Mesenchymal stem cell (in vitro differentiated cells and primary cell): ENCODE data around the gene SDCCAG8.

Experiments used
- DNase-seq: peaks from one replicate; pipeline ENCODE4 v3.0.0-alpha.2; 2013
- H2AFZ ChIP-seq: one replicate; pipeline ENCODE4 v1.6.1; 2013; ENCODE audit warnings: low read depth, mild to moderate bottlenecking, control low read depth, inconsistent platforms, low read length, moderate library complexity
- H2AK5ac ChIP-seq: 2 replicates; pipeline ENCODE4 v1.6.1; 2013; ENCODE audit warnings: low read length, moderate library complexity, mild to moderate bottlenecking, inconsistent platforms; ENCODE audit not compliant: severe bottlenecking
- H2BK120ac ChIP-seq: one replicate; pipeline ENCODE4 v1.6.1; 2013; ENCODE audit warnings: low read depth, mild to moderate bottlenecking, inconsistent platforms, low read length, moderate library complexity
- H2BK12ac ChIP-seq, 2 experiments: one replicate each; pipeline ENCODE4 v1.6.1; 2013; ENCODE audit warnings: inconsistent platforms in 2 of 2, low read length in 2 of 2, mild to moderate bottlenecking in 2 of 2, moderate library complexity in 2 of 2, control low read depth in 1 of 2
- H2BK15ac ChIP-seq: one replicate; pipeline ENCODE4 v1.6.1; 2013; ENCODE audit warnings: mild to moderate bottlenecking, low read depth, inconsistent platforms; ENCODE audit not compliant: poor library complexity, severe bottlenecking
- H2BK5ac ChIP-seq: 2 replicates; pipeline ENCODE4 v1.6.1; 2013; ENCODE audit warnings: low read depth, mild to moderate bottlenecking, low read length, control low read depth, inconsistent platforms; ENCODE audit not compliant: poor library complexity, severe bottlenecking
- H3K14ac ChIP-seq, 2 experiments: one replicate each; pipeline ENCODE4 v1.6.1; 2013; ENCODE audit warnings: inconsistent platforms in 2 of 2, low read length in 2 of 2, control low read depth in 1 of 2, mild to moderate bottlenecking in 1 of 2, moderate library complexity in 1 of 2
- H3K18ac ChIP-seq, 2 experiments: one replicate each; pipeline ENCODE4 v1.6.1; 2013; ENCODE audit warnings: inconsistent platforms in 2 of 2, low read length in 2 of 2, control low read depth in 1 of 2, low read depth in 1 of 2, mild to moderate bottlenecking in 1 of 2
- H3K23ac ChIP-seq, 2 experiments: one replicate each; pipeline ENCODE4 v1.6.1; 2013; ENCODE audit warnings: inconsistent platforms in 2 of 2, low read length in 2 of 2, mild to moderate bottlenecking in 2 of 2, moderate library complexity in 2 of 2, control low read depth in 1 of 2
- H3K27ac ChIP-seq: 2 replicates; pipeline ENCODE4 v1.5.1; 2013; ENCODE audit warnings: mild to moderate bottlenecking, moderate library complexity, low read length, control low read depth, inconsistent platforms; ENCODE audit not compliant: poor library complexity, severe bottlenecking
- H3K27me3 ChIP-seq, 2 experiments: 2 replicates each; pipeline versions ENCODE4 v1.6.1 to v1.7.0; 2013; ENCODE audit warnings: low read length in 2 of 2, mild to moderate bottlenecking in 2 of 2, moderate library complexity in 2 of 2, control low read depth in 1 of 2, inconsistent platforms in 1 of 2; ENCODE audit not compliant: control insufficient read depth in 1 of 2, insufficient read depth in 1 of 2
- H3K36me3 ChIP-seq, 2 experiments: 2 replicates each; pipeline versions ENCODE4 v1.6.1 to v1.7.0; 2013; ENCODE audit warnings: low read length in 2 of 2, control low read depth in 1 of 2, inconsistent platforms in 1 of 2, low read depth in 1 of 2, mild to moderate bottlenecking in 1 of 2; ENCODE audit not compliant: insufficient read depth in 2 of 2, control insufficient read depth in 1 of 2
- H3K4ac ChIP-seq, 2 experiments: one replicate each; pipeline ENCODE4 v1.6.1; 2013; ENCODE audit warnings: inconsistent platforms in 2 of 2, low read length in 2 of 2, mild to moderate bottlenecking in 2 of 2, moderate library complexity in 2 of 2, control low read depth in 1 of 2, low read depth in 1 of 2
- H3K4me1 ChIP-seq: 2 replicates; pipeline ENCODE4 v1.6.1; 2013; ENCODE audit warnings: low read depth, low read length, control low read depth; ENCODE audit not compliant: control insufficient read depth, insufficient read depth
- H3K4me2 ChIP-seq: 2 replicates; pipeline ENCODE4 v1.6.1; 2013; ENCODE audit warnings: low read length, mild to moderate bottlenecking, inconsistent platforms; ENCODE audit not compliant: poor library complexity, severe bottlenecking
- H3K4me3 ChIP-seq, 2 experiments: 2 replicates each; pipeline versions ENCODE4 v1.5.1 to v1.7.0; 2013; ENCODE audit warnings: low read length in 2 of 2, mild to moderate bottlenecking in 2 of 2, control low read depth in 1 of 2, low read depth in 1 of 2; ENCODE audit not compliant: insufficient read depth in 1 of 2
- H3K79me1 ChIP-seq: replicated peaks from 2 replicates; pipeline ENCODE4 v1.6.1; 2013; ENCODE audit warnings: mild to moderate bottlenecking, control low read depth, low read length, inconsistent platforms; ENCODE audit not compliant: poor library complexity, severe bottlenecking
- H3K9ac ChIP-seq: 2 replicates; pipeline ENCODE4 v1.7.0; 2013; ENCODE audit warnings: mild to moderate bottlenecking, low read length, moderate library complexity
- H3K9me3 ChIP-seq: 2 replicates; pipeline ENCODE4 v1.7.0; 2013; ENCODE audit warnings: mild to moderate bottlenecking, low read length; ENCODE audit not compliant: control insufficient read depth
- H4K8ac ChIP-seq: one replicate; pipeline ENCODE4 v1.6.1; 2013; ENCODE audit warnings: inconsistent platforms, mild to moderate bottlenecking, low read length, moderate library complexity
- H4K91ac ChIP-seq: one replicate; pipeline ENCODE4 v1.6.1; 2013; ENCODE audit warnings: mild to moderate bottlenecking, low read length, inconsistent platforms
- WGBS: methylation state at CpG from one replicate; pipeline ENCODE4 v1.1.7; 2013; ENCODE audit warnings: mixed read lengths; 5-methylcytosine and 5-hydroxymethylcytosine counted together

Gene SDCCAG8

GRCh38 chr1:243420016-243420945 lies 164.4 kb downstream of the SDCCAG8 start:
- H3K4me3 ChIP-seq = no peak overlapping the region
- no peak overlapping the region for H2BK12ac ChIP-seq
- H2AFZ ChIP-seq = no peak overlapping the region
- DNase-seq = no peak
- H3K27me3 ChIP-seq = no peaks in the 10 kb centered on the region
- H3K18ac ChIP-seq = no peak overlapping the region
- H3K23ac ChIP-seq = no peak overlapping the region
- H3K9ac ChIP-seq = peak overlapping the region; percentile 60
- peaks cover 4 to 66% of the 10 kb centered on the region in 2 experiments for H3K36me3 ChIP-seq
- H2BK120ac ChIP-seq = no peak overlapping the region
- peaks cover 6% of the 10 kb centered on the region for H3K79me1 ChIP-seq
- no peak overlapping the region for H2BK5ac ChIP-seq
- 100% methylated on average over 3 of the region's 7 CpGs for WGBS
- H4K8ac ChIP-seq = no peak overlapping the region
- no peak overlapping the region for H3K4ac ChIP-seq
- H3K14ac ChIP-seq = no peak overlapping the region
- no peak overlapping the region for H2BK15ac ChIP-seq
- no peak overlapping the region for H3K4me2 ChIP-seq
- H4K91ac ChIP-seq = no peak overlapping the region
- peaks cover 4% of the 10 kb centered on the region for H3K4me1 ChIP-seq
- H3K9me3 ChIP-seq = no peaks in the 10 kb centered on the region
- H3K27ac ChIP-seq = no peak overlapping the region
- H2AK5ac ChIP-seq = no peak overlapping the region

GRCh38 chr1:243420946-243421685 lies 165.3 kb downstream of the SDCCAG8 start:
- Histone ChIP-seq H3K36me3 (peaks cover 0 to 66% of the 10 kb centered on the region in 2 experiments), H3K9me3 (no peaks in the 10 kb centered on the region), H3K14ac (peak overlapping the region in 1 of 2 experiments; percentile 55), H3K27me3 (no peaks in the 10 kb centered on the region), H2AFZ (no peak overlapping the region), H3K4me2 (no peak overlapping the region), H3K18ac (peak overlapping the region in 1 of 2 experiments; percentile 73), H3K79me1 (peaks cover 2% of the 10 kb centered on the region), H2BK15ac (no peak overlapping the region), H4K8ac (peak overlapping the region; percentile 35), H2BK120ac (no peak overlapping the region), H3K4ac (no peak overlapping the region), H4K91ac (no peak overlapping the region), H2BK12ac (no peak overlapping the region), H3K4me3 (peak overlapping the region in 1 of 2 experiments; percentile 29), H2BK5ac (no peak overlapping the region), H3K9ac (peak overlapping the region; percentile 60), H2AK5ac (no peak overlapping the region), H3K27ac (peak overlapping the region; percentile 53), H3K4me1 (peaks cover 4% of the 10 kb centered on the region), H3K23ac (no peak overlapping the region)
- WGBS = 97% methylated on average over 14 of the region's 15 CpGs
- no peak for DNase-seq

- Histone ChIP-seq H3K4me2 (no peak overlapping the region), H3K4me3 (peak overlapping the region in 1 of 2 experiments; percentile 29), H3K36me3 (peaks cover 0 to 66% of the 10 kb centered on the region in 2 experiments), H3K27me3 (no peaks in the 10 kb centered on the region), H2BK120ac (no peak overlapping the region), H2BK15ac (no peak overlapping the region), H2BK5ac (no peak overlapping the region), H2AFZ (no peak overlapping the region), H3K18ac (no peak overlapping the region), H3K9me3 (no peaks in the 10 kb centered on the region), H3K14ac (no peak overlapping the region), H3K27ac (peak overlapping the region; percentile 53), H2AK5ac (no peak overlapping the region), H3K9ac (peak overlapping the region; percentile 60), H3K4ac (no peak overlapping the region), H2BK12ac (no peak overlapping the region), H3K23ac (no peak overlapping the region), H4K91ac (no peak overlapping the region), H3K4me1 (peaks cover 4% of the 10 kb centered on the region), H3K79me1 (peaks cover 2% of the 10 kb centered on the region), H4K8ac (no peak overlapping the region)
- peak; percentile 46 for DNase-seq
- WGBS = 61% methylated on average over 6 of the region's 6 CpGs
Measured at GRCh38 chr1:243421784-243422183, 165.9 kb downstream of the SDCCAG8 start.

- no peak overlapping the region for H3K4me3 ChIP-seq
- H3K18ac ChIP-seq = no peak overlapping the region
- H3K4me1 ChIP-seq = peaks cover 4% of the 10 kb centered on the region
- no peak overlapping the region for H2AFZ ChIP-seq
- H2BK15ac ChIP-seq = no peak overlapping the region
- H3K79me1 ChIP-seq = peaks cover 2% of the 10 kb centered on the region
- no peak overlapping the region for H4K91ac ChIP-seq
- H3K23ac ChIP-seq = no peak overlapping the region
- H3K27me3 ChIP-seq = no peaks in the 10 kb centered on the region
- H3K36me3 ChIP-seq = peaks cover 2 to 66% of the 10 kb centered on the region in 2 experiments
- H3K14ac ChIP-seq = no peak overlapping the region
- no peak overlapping the region for H3K4me2 ChIP-seq
- H2BK120ac ChIP-seq = no peak overlapping the region
- no peaks in the 10 kb centered on the region for H3K9me3 ChIP-seq
- peak overlapping the region; percentile 60 for H3K9ac ChIP-seq
- H2AK5ac ChIP-seq = no peak overlapping the region
- 67% methylated on average over 1 of the region's 2 CpGs for WGBS
- no peak overlapping the region for H3K27ac ChIP-seq
- H2BK5ac ChIP-seq = no peak overlapping the region
- no peak overlapping the region for H4K8ac ChIP-seq
- no peak overlapping the region for H3K4ac ChIP-seq
- H2BK12ac ChIP-seq = no peak overlapping the region
- DNase-seq = no peak
Measured at GRCh38 chr1:243422362-243422761, 166.5 kb downstream of the SDCCAG8 start.
